ENCODE measurements around the gene MYL6B.
"Not testable (repeated sequence)": the region's sequence is repeated elsewhere in the genome, so short reads cannot be mapped to it uniquely, and the experiment has no call there.

Gene MYL6B

DNA sequence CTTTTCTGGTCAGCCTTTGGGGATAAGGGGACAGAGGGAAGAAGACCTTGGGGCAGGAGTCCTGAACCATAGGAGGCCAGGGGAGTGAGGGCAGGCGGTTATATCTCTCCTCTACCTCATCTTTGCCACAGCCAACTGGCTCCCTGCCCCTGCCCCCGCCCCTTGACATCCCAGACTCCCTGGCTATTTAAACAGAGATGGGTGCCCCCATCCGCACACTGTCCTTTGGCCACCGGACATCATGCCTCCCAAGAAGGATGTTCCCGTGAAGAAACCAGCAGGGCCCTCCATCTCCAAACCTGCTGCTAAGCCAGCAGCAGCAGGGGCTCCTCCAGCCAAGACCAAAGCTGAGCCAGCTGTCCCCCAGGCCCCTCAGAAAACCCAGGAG is 1.3 kb downstream of the MYL6B start:
- no peak overlapping the region for H3K4me3 ChIP-seq (ENCODE audit: low read depth, low read length)
- no peak for DNase-seq (ENCODE audit: low read depth)
- TF ChIP-seq, protein P1, sequence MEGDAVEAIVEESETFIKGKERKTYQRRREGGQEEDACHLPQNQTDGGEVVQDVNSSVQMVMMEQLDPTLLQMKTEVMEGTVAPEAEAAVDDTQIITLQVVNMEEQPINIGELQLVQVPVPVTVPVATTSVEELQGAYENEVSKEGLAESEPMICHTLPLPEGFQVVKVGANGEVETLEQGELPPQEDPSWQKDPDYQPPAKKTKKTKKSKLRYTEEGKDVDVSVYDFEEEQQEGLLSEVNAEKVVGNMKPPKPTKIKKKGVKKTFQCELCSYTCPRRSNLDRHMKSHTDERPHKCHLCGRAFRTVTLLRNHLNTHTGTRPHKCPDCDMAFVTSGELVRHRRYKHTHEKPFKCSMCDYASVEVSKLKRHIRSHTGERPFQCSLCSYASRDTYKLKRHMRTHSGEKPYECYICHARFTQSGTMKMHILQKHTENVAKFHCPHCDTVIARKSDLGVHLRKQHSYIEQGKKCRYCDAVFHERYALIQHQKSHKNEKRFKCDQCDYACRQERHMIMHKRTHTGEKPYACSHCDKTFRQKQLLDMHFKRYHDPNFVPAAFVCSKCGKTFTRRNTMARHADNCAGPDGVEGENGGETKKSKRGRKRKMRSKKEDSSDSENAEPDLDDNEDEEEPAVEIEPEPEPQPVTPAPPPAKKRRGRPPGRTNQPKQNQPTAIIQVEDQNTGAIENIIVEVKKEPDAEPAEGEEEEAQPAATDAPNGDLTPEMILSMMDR (conservative IDR thresholded peaks at IDR 0.05; ENCODE audit: low read depth, low read length): no peak

DNA sequence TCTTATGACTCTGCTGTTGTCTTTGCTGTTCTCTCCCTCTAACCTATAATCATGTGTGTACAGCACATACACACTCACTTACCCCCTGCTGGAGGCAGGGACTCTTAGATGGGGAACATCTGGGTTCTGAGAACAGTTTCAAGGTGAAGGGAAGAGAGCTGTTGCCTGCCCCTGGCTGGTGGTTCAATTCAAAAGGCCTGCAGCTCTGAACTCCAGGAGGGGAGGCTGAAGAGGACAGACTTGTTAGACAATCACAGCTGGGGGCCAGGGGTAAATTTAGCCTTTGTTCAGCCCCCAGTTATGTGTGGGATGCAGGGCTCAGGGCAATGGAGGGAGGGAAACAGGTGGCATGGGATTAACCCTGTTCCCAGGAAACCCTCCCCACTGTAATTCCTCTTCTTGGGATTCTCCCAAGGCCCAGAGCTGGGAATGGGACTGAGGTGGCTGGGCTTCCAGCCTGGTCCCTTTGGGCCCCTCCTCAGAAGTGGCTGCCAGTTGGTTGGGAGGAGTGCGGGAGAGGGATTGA is 1.9 kb downstream of the MYL6B start:
- DNase-seq (ENCODE audit: low read depth): peak; percentile 65
- TF ChIP-seq, protein P1 (conservative IDR thresholded peaks at IDR 0.05; ENCODE audit: low read depth, low read length): no peak
- no peak overlapping the region for H3K4me3 ChIP-seq (ENCODE audit: low read depth, low read length)

DNA sequence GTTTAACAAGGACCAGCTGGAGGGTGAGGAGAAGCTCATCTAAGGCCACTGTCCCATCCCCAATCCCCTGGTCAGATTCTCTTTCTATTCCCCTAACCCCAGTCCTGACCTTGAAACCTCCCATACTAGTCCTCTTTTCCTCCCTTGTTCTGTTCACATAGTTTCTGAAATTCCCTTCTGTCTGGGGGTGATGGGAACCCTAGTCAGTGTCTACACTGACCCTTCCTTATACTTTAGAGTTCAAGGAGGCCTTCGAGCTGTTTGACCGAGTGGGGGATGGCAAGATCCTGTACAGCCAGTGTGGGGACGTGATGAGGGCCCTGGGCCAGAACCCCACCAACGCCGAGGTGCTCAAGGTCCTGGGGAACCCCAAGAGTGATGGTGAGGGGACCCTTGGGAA is 2.4 kb downstream of the MYL6B start:
- TF ChIP-seq, protein P1 (conservative IDR thresholded peaks at IDR 0.05; ENCODE audit: low read depth, low read length): no peak
- DNase-seq (ENCODE audit: low read depth): no peak
- no peak overlapping the region for H3K4me3 ChIP-seq (ENCODE audit: low read depth, low read length)

DNA sequence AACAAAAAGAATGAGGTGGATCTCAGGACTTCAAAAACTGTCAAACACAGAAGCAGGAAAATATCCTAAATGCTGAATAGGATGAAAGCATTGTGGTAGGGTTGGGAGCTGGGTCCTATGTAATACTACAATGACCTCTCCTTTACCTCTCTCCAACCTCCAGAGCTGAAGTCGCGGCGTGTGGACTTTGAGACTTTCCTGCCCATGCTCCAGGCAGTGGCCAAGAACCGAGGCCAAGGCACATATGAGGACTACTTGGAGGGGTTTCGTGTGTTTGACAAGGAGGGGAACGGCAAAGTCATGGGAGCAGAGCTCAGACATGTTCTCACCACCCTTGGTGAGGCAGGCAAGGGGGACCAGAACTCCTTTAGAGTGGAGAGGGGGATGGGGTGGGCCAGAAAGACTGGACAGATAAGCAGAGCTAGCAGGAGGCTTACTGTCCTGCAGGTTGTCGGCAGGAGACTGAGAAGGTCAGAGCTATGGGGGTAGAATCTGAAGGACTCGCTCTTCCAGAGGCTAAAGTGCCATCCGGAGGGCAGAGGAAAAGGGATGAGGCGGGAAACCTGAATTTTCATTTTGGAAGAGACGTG is 3.0 kb downstream of the MYL6B start:
- DNase-seq (ENCODE audit: low read depth): no peak
- no peak overlapping the region for H3K4me3 ChIP-seq (ENCODE audit: low read depth, low read length)
- TF ChIP-seq, protein P1 (conservative IDR thresholded peaks at IDR 0.05; ENCODE audit: low read depth, low read length): no peak

DNA sequence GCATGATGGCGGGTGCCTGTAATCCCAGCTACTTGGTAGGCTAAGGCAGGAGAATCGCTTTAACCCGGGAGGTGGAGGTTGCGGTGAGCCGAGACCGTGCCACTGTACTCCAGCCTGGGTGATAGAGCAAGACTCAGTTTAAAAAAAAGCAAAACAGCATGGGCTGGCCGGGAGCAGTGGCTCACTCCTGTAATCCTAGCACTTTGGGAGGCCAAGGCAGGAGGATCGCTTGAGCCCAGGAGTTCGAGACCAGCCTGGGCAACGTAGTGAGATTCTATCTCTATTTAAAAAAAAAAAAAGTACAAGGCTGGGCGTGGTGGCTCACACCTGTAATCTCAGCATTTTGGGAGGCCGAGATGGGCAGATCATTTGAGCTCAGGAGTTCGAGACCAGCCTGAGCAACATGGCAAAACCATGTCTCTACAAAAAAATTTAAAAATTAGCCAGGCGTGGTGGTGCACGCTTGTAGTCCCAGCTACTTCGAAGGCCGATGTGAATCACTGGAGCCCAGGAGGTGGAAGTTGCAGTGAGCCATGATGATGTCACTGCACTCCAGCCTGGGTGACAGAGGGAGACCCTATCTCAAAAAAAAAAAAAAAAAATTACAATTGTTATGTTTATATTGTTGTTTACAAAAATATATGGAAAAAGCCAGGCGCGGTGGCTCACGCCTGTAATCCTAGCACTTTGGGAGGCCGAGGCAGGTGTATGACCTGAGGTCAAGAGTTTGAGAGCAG is 4.2 kb downstream of the MYL6B start:
- peak overlapping the region; percentile 98 for H3K4me3 ChIP-seq (ENCODE audit: low read depth, low read length)
- DNase-seq (ENCODE audit: low read depth): not testable (repeated sequence)

DNA sequence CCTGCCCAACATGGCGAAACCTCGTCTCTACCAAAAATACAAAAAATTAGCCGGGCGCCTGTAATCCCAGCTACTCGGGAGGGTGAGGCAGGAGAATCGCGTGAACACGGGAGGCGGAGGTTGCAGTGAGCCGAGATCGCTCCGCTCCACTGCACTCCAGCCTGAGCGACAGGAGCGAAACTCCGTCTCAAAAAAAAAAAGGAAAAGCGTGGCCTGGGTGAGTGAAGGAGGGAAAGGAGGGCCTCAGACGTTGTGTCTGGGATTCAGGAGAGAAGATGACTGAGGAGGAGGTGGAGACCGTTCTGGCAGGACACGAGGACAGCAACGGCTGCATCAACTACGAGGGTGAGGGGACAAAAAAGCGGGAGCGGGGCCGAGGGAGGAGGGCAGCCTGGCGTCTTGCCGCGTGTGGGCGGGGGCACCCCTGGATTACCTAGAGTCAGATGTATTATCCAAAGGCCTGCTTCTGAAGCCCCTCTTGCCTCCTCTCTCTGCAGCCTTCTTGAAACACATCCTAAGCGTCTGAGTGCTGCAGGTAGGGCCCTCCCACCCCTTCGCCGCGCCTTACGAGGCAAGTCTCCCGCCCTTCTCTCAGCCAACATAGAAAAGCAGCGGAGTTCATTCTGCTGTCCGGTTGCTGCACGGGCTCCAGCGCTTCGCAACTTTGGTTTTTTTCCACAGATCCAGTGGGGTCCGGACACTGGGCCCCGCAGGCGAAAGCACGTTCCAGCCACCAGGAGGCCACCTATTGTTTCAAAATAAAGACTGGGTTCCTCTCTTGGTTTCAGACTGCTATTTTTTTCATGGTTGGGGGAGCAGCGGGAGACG is 5.0 kb downstream of the MYL6B start:
- peak overlapping the region; percentile 98 for H3K4me3 ChIP-seq (ENCODE audit: low read depth, low read length)
- peak; percentile 91 for DNase-seq (ENCODE audit: low read depth)
- TF ChIP-seq, protein P1 (conservative IDR thresholded peaks at IDR 0.05; ENCODE audit: low read depth, low read length): peak; percentile 79
